NB4 (cell line): ENCODE results near the gene KNSTRN.

ENCODE experiments used
- CTCF ChIP-seq: IDR thresholded peaks from one replicate; pipeline ENCODE4 v1.5.1; 2012; ENCODE audit warnings: low read depth, low read length
- MAX ChIP-seq: IDR thresholded peaks from 2 replicates; pipeline ENCODE4 v1.6.1; 2011; ENCODE audit warnings: low read depth, low read length

- TF ChIP-seq CTCF (no peak), MAX (no peak)
Observed at GRCh38 chr15:40386480-40386879, 4.0 kb downstream of the KNSTRN start.
